ENCODE measurements around the gene CLDN4. TPM values are rescaled to one million over a fixed set of nuclear protein-coding genes. Genes with fewer than 3 reads are reported as not detected.

The CLDN4 gene
- total RNA-seq, 6 donors from 2014 or later, result 88.0 to 231 (median 169) TPM

DNA sequence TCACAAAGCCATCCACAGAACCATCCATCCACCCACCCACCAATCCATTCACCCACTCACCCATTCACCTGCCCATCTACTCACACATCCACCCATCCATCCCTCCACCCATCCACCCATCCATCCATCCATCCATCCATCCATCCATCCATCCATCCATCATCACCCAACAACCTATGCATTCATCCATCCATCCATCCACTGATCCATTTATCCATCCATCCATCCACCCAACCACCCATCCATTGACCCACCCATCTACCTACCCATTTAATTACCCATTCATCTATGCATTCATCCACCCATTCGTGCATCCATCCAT is 35.6 kb downstream of the CLDN4 start:
- peaks cover 20 to 27% (median 22%) of the 10 kb centered on the region in 4 donors for H3K4me1 ChIP-seq
- H3K9me3 ChIP-seq, result no peaks in the 10 kb centered on the region
- H3K36me3 ChIP-seq, result no peaks in the 10 kb centered on the region
- WGBS, 2 donors, result 98 to 100% methylated on average over 1 of the region's 1 CpG
- no peaks in the 10 kb centered on the region for H3K27me3 ChIP-seq
- ATAC-seq (ENCODE audit: low FRiP score in 2 of 2) (no peak), DNase-seq (no peak)
- no peak overlapping the region for H3K4me3 ChIP-seq
- no peak overlapping the region for H3K27ac ChIP-seq
- no peak for TF ChIP-seq POLR2AphosphoS5 (IDR thresholded peaks at IDR 0.05)
- TF ChIP-seq EP300 (IDR thresholded peaks at IDR 0.05), result no peak
- TF ChIP-seq POLR2A (IDR thresholded peaks at IDR 0.05), result no peak
- TF ChIP-seq, protein P1, sequence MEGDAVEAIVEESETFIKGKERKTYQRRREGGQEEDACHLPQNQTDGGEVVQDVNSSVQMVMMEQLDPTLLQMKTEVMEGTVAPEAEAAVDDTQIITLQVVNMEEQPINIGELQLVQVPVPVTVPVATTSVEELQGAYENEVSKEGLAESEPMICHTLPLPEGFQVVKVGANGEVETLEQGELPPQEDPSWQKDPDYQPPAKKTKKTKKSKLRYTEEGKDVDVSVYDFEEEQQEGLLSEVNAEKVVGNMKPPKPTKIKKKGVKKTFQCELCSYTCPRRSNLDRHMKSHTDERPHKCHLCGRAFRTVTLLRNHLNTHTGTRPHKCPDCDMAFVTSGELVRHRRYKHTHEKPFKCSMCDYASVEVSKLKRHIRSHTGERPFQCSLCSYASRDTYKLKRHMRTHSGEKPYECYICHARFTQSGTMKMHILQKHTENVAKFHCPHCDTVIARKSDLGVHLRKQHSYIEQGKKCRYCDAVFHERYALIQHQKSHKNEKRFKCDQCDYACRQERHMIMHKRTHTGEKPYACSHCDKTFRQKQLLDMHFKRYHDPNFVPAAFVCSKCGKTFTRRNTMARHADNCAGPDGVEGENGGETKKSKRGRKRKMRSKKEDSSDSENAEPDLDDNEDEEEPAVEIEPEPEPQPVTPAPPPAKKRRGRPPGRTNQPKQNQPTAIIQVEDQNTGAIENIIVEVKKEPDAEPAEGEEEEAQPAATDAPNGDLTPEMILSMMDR (IDR thresholded peaks at IDR 0.05), result no peak

- WGBS, 2 donors, result 32 to 40% methylated on average over 16 to 24 of the region's 24 CpGs
- Histone ChIP-seq H3K36me3 (no peaks in the 10 kb centered on the region), H3K27me3 (no peaks in the 10 kb centered on the region), H3K9me3 (no peaks in the 10 kb centered on the region), H3K4me1 (peaks cover 20 to 33% (median 25%) of the 10 kb centered on the region in 4 donors), H3K4me3 (no peak overlapping the region), H3K27ac (peak overlapping the region; percentile 41 to 82 (median 65))
- TF ChIP-seq POLR2A (IDR thresholded peaks at IDR 0.05), result no peak
- TF ChIP-seq, protein P1 (IDR thresholded peaks at IDR 0.05), result no peak
- ATAC-seq (ENCODE audit: low FRiP score in 2 of 2) (peak in 1 of 2 donors; percentile 8), DNase-seq (peak in 1 of 2 donors; percentile 68)
These were observed 38.4 kb downstream of the CLDN4 start for GRCh38 chr7:73869011-73869798.

DNA sequence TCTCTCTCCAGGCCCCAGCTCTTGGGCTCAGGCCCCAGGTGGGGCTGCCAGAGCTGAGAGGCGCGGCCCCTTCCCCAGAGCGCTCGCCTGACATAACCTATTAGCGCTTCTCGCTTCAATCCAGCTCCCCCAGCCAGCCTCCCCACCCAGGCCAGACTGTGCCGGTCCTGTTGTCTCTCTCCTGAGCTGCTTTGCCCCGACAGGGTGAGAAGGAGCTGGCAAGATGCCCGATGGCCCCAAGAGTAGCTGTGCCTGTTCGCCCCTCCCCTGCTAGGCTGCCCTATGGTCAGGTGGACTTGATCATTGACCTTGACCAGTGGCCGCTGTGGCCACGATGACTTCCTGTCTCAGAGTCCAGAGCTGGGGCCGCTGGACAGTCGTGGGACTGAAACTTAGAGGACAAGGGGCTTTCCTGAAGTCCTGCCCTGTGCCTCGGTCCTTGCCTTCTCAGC is 39.3 kb downstream of the CLDN4 start:
- 44 to 55% methylated on average over 11 to 15 of the region's 15 CpGs for WGBS, 2 donors
- Histone ChIP-seq H3K27ac (peak overlapping the region; percentile 41 to 82 (median 65)), H3K4me3 (no peak overlapping the region), H3K4me1 (peaks cover 20 to 33% (median 25%) of the 10 kb centered on the region in 4 donors), H3K27me3 (no peaks in the 10 kb centered on the region), H3K36me3 (no peaks in the 10 kb centered on the region), H3K9me3 (no peaks in the 10 kb centered on the region)
- TF ChIP-seq POLR2A (IDR thresholded peaks at IDR 0.05) (no peak), POLR2AphosphoS5 (IDR thresholded peaks at IDR 0.05) (no peak), EP300 (IDR thresholded peaks at IDR 0.05) (no peak)
- TF ChIP-seq, protein P1 (IDR thresholded peaks at IDR 0.05), result no peak
- ATAC-seq (ENCODE audit: low FRiP score in 2 of 2), result peak in 1 of 2 donors; percentile 16
- DNase-seq, result peak in 1 of 2 donors; percentile 71

DNA sequence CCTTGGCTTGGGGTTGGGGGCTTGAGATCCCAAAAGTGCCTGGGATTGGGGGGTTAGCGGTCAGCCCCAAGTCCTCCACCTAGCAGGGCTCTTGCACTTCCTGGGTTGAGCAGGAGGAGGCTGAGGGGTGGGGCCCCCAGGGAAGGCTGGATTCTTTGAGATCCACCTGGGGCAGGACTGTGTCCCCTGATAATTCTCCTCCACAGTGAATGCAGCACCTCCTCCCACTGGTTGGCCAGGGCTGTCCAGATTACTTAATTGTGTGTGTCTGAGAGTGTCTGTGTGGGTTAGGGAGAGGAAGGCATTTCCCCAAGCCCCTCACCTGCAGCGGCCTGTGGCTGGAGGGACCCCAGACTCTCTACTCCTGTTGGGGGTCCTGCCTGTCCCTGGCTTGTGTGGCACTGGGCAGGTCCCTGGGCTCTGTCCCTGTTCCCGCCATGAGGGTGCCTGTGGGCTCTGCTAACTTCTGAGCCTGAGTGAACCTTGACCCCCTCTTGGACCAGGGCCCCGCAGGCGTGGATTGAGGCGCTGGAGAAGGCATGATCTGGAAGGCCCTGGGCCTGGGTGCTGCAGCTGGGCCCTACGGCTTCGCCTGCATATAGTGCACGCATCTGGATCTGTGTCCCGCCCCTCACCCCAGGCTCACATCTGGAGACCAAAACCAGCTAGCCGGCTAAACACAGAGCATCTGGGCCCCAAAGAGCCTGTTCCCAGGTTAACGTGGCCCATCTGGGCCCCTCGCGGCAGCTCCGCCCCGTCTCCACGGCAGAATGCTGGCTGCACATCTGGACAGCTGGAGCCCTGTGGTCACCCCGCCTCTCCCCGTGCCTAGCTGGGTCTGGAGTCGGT is 40.6 kb downstream of the CLDN4 start:
- WGBS, 2 donors, result 85% methylated on average over 18 of the region's 20 CpGs; no CpG with 5 or more reads in 1 of the 2 donors
- ATAC-seq (ENCODE audit: low FRiP score in 2 of 2), result peak; percentile 4 to 46

More for the DNA sequence above, 40.6 kb downstream of the CLDN4 start:
- TF ChIP-seq POLR2AphosphoS5 (IDR thresholded peaks at IDR 0.05) (no peak), POLR2A (IDR thresholded peaks at IDR 0.05) (no peak), EP300 (IDR thresholded peaks at IDR 0.05) (no peak)
- TF ChIP-seq, protein P1 (IDR thresholded peaks at IDR 0.05), result no peak
- H3K9me3 ChIP-seq, result no peaks in the 10 kb centered on the region
- DNase-seq, result peak in 1 of 2 donors; percentile 75
- no peaks in the 10 kb centered on the region for H3K36me3 ChIP-seq
- peaks cover 20 to 33% (median 25%) of the 10 kb centered on the region in 4 donors for H3K4me1 ChIP-seq
- H3K27me3 ChIP-seq, result no peaks in the 10 kb centered on the region
- no peak overlapping the region for H3K4me3 ChIP-seq
- peak overlapping the region in 3 of 4 donors; percentile 21 to 77 (median 74) for H3K27ac ChIP-seq
